Measurements from ENCODE around the gene TNKS2. TPM values are rescaled to one million over a fixed set of nuclear protein-coding genes. Genes with fewer than 3 reads are reported as not detected.

TNKS2 gene
- total and polyA plus RNA-seq, 2 of the 13 experiments (the other 11 are each of a cell fraction or from before 2014, with no cell fraction given): 15.2 to 19.4 TPM

GRCh38 chr10:91797874-91798648 is at the start of gene TNKS2 (continued):
- TF ChIP-seq, protein P1, sequence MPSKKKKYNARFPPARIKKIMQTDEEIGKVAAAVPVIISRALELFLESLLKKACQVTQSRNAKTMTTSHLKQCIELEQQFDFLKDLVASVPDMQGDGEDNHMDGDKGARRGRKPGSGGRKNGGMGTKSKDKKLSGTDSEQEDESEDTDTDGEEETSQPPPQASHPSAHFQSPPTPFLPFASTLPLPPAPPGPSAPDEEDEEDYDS (CRISPR knock-in tag; IDR thresholded peaks at IDR 0.05): peak; percentile 81
- TF ChIP-seq MYNN (CRISPR knock-in tag; IDR thresholded peaks at IDR 0.05; ENCODE audit: low read depth) (no peak), ZFP36L1 (CRISPR knock-in tag; IDR thresholded peaks at IDR 0.05) (0 out of 2 replicates have a peak, but pooled peaks have one; percentile 0), NCOA2 (CRISPR knock-in tag; IDR thresholded peaks at IDR 0.05) (peak; percentile 64), ZMYM4 (CRISPR knock-in tag; IDR thresholded peaks at IDR 0.05) (peak; percentile 90), ZNF10 (CRISPR knock-in tag; IDR thresholded peaks at IDR 0.05; ENCODE audit: borderline replicate concordance, low read depth) (no peak), FOXJ3 (CRISPR knock-in tag; IDR thresholded peaks at IDR 0.05; ENCODE audit: borderline replicate concordance) (no peak), MXD1 (CRISPR knock-in tag; IDR thresholded peaks at IDR 0.05) (peak; percentile 81; the same call in 1 of the 2 replicates), MTA3 (CRISPR knock-in tag; IDR thresholded peaks at IDR 0.05) (no peak), SP1 (IDR thresholded peaks at IDR 0.05) (no peak), SP1 (CRISPR knock-in tag; IDR thresholded peaks at IDR 0.05) (no peak; the same call in 1 of the 2 replicates), ZNF280B (CRISPR knock-in tag; IDR thresholded peaks at IDR 0.05; ENCODE audit: borderline replicate concordance) (0 out of 2 replicates have a peak, but pooled peaks have one; percentile 20), AGO2 (optimal IDR thresholded peaks at IDR 0.05; ENCODE audit: low read depth, low read length) (peak; percentile 77), RORA (CRISPR knock-in tag; IDR thresholded peaks at IDR 0.05) (no peak), RFX3 (CRISPR knock-in tag; IDR thresholded peaks at IDR 0.05) (no peak), PCBP2 (optimal IDR thresholded peaks at IDR 0.05; ENCODE audit: low read depth, low read length, poor library complexity, severe bottlenecking) (no peak), SIX1 (CRISPR knock-in tag; IDR thresholded peaks at IDR 0.05; ENCODE audit: borderline replicate concordance) (peak; percentile 40; the same call in 1 of the 2 replicates), ZNF788 (CRISPR knock-in tag; IDR thresholded peaks at IDR 0.05; ENCODE audit: borderline replicate concordance) (no peak; the same call in 1 of the 2 replicates), ZFP41 (CRISPR knock-in tag; IDR thresholded peaks at IDR 0.05; ENCODE audit: borderline replicate concordance) (peak; percentile 57; the same call in 1 of the 2 replicates), RELA (CRISPR knock-in tag; IDR thresholded peaks at IDR 0.05) (no peak), BHLHE40 (IDR thresholded peaks at IDR 0.05; ENCODE audit: low read length) (peak; percentile 95)
- TF ChIP-seq, protein P2, sequence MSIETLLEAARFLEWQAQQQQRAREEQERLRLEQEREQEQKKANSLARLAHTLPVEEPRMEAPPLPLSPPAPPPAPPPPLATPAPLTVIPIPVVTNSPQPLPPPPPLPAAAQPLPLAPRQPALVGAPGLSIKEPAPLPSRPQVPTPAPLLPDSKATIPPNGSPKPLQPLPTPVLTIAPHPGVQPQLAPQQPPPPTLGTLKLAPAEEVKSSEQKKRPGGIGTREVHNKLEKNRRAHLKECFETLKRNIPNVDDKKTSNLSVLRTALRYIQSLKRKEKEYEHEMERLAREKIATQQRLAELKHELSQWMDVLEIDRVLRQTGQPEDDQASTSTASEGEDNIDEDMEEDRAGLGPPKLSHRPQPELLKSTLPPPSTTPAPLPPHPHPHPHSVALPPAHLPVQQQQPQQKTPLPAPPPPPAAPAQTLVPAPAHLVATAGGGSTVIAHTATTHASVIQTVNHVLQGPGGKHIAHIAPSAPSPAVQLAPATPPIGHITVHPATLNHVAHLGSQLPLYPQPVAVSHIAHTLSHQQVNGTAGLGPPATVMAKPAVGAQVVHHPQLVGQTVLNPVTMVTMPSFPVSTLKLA (IDR thresholded peaks at IDR 0.05): peak; percentile 43; the same call in 1 of the 2 replicates
- TF ChIP-seq, protein P3, sequence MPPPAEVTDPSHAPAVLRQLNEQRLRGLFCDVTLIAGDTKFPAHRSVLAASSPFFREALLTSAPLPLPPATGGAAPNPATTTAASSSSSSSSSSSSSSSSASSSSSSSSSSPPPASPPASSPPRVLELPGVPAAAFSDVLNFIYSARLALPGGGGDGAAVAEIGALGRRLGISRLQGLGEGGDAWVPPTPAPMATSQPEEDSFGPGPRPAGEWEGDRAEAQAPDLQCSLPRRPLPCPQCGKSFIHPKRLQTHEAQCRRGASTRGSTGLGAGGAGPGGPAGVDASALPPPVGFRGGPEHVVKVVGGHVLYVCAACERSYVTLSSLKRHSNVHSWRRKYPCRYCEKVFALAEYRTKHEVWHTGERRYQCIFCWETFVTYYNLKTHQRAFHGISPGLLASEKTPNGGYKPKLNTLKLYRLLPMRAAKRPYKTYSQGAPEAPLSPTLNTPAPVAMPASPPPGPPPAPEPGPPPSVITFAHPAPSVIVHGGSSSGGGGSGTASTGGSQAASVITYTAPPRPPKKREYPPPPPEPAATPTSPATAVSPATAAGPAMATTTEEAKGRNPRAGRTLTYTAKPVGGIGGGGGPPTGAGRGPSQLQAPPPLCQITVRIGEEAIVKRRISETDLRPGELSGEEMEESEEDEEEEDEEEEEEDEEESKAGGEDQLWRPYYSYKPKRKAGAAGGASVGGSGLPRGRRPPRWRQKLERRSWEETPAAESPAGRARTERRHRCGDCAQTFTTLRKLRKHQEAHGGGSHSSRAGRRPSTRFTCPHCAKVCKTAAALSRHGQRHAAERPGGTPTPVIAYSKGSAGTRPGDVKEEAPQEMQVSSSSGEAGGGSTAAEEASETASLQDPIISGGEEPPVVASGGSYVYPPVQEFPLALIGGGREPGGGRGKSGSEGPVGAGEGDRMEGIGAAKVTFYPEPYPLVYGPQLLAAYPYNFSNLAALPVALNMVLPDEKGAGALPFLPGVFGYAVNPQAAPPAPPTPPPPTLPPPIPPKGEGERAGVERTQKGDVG (CRISPR knock-in tag; IDR thresholded peaks at IDR 0.05; ENCODE audit: borderline replicate concordance): no peak
